HepG2 (cell line): ENCODE results near the gene VPS26A. TPM values are rescaled to one million over a fixed set of nuclear protein-coding genes. Genes with fewer than 3 reads are reported as not detected.

Source experiments
- ATAC-seq: fragments of 200-7000 bp; cut with Tn5 transposase; 3 replicates; pipeline ENCODE4 v1.9.1; 2020; ENCODE audit warnings: mild to moderate bottlenecking, moderate library complexity
- BruUV-seq: library from RNA; stranded (reverse); fragments of 400-500 nt; replicated peaks from 2 replicates; lab custom pipeline; 2021; lab: Mats Ljungman, UMichigan
- CTCF ChIA-PET: fragments of 300-600 bp; formaldehyde crosslinking; extraction: SDS; loops from one replicate; lab custom pipeline; 2021; ENCODE audit warnings: low total read pairs, inconsistent platforms, low intra/inter-chr PET ratio; lab: Yijun Ruan, JAX
- POLR2A ChIA-PET: fragments of 350-600 bp; sonication (Branson Sonifier 250); formaldehyde crosslinking; loops from one replicate; lab custom pipeline; 2020; ENCODE audit warnings: antibody characterized with exemption, inconsistent platforms; lab: Yijun Ruan, JAX
- DNase-seq: peaks from one replicate; pipeline ENCODE4 v3.0.0-alpha.2; 2015; ENCODE audit warnings: low spot score
- FAIRE-seq: peaks from 3 replicates; lab custom pipeline; 2011; peaks lifted over from hg19 to GRCh38; lab: Jason Lieb, UNC
- H2AFZ ChIP-seq: one replicate; pipeline ENCODE4 v1.6.1; 2011; ENCODE audit warnings: low read length, inconsistent platforms
- H3K27ac ChIP-seq: fragments of 300-600 bp; 3 replicates; pipeline ENCODE4 v1.8.0; 2011; ENCODE audit warnings: mixed run types, mild to moderate bottlenecking, mixed read lengths, low read length, inconsistent platforms; ENCODE audit not compliant: insufficient read depth; ENCODE audit errors: extremely low read length
- H3K27me3 ChIP-seq, 2 experiments: fragments of 200-600 bp in 1 of 2; 2 replicates in 1 of 2; 3 replicates in 1 of 2; pipeline versions ENCODE4 v1.6.0 to v1.8.0; 2011; ENCODE audit warnings: low read length in 2 of 2, mild to moderate bottlenecking in 2 of 2, moderate library complexity in 2 of 2, inconsistent platforms in 1 of 2; ENCODE audit not compliant: insufficient read depth in 2 of 2, control insufficient read depth in 1 of 2
- H3K36me3 ChIP-seq, 2 experiments: fragments of 200-600 bp in 1 of 2; replicated peaks in 1 of 2; 2 replicates in 1 of 2; 3 replicates in 1 of 2; pipeline versions ENCODE4 v1.5.1 to v1.8.0; 2011; ENCODE audit warnings: low read length in 2 of 2, inconsistent platforms in 1 of 2; ENCODE audit not compliant: insufficient read depth in 2 of 2, control insufficient read depth in 1 of 2
- H3K4me1 ChIP-seq: 2 replicates; pipeline ENCODE4 v1.5.1; 2012; ENCODE audit warnings: low read length, inconsistent platforms; ENCODE audit not compliant: insufficient read depth
- H3K4me2 ChIP-seq: 2 replicates; pipeline ENCODE4 v1.6.0; 2011; ENCODE audit warnings: low read depth, low read length, inconsistent platforms
- H3K4me3 ChIP-seq, 3 experiments: fragments of 200-600 bp in 1 of 3; sonication (generic), shearing (Covaris generic) in 1 of 3; replicated peaks in 1 of 3; 2 replicates each; pipeline ENCODE4 v1.5.1; 2011 to 2016; ENCODE audit warnings: low read length in 3 of 3, inconsistent platforms in 2 of 3, low read depth in 2 of 3, mild to moderate bottlenecking in 2 of 3, control low read depth in 1 of 3, mixed read lengths in 1 of 3; ENCODE audit not compliant: insufficient read depth in 1 of 3
- H3K79me2 ChIP-seq: one replicate; pipeline ENCODE4 v1.6.1; 2011; ENCODE audit warnings: low read length, inconsistent platforms; ENCODE audit not compliant: insufficient read depth
- H3K9ac ChIP-seq: 2 replicates; pipeline ENCODE4 v1.6.0; 2011; ENCODE audit warnings: mild to moderate bottlenecking, low read depth, low read length, inconsistent platforms; ENCODE audit not compliant: insufficient read depth
- H3K9me3 ChIP-seq: 2 replicates; pipeline ENCODE4 v1.5.1; 2012; ENCODE audit warnings: mild to moderate bottlenecking, low read length
- H4K20me1 ChIP-seq: 2 replicates; pipeline ENCODE4 v1.6.0; 2011; ENCODE audit warnings: inconsistent platforms, mild to moderate bottlenecking, low read length, moderate library complexity; ENCODE audit not compliant: insufficient read depth
- AFF4 ChIP-seq: sonication (generic); formaldehyde crosslinking; IDR thresholded peaks from 2 replicates; pipeline ENCODE4 v1.4.0; 2020; ENCODE audit warnings: missing genetic modification reagents
- CBX5 ChIP-seq: sonication (generic); formaldehyde crosslinking; IDR thresholded peaks from 2 replicates; pipeline ENCODE4 v1.4.0; 2020; ENCODE audit warnings: missing genetic modification reagents, borderline replicate concordance
- CENPT ChIP-seq: sonication (generic); formaldehyde crosslinking; IDR thresholded peaks from 2 replicates; pipeline ENCODE4 v1.8.0; 2022; ENCODE audit warnings: low read depth, mild to moderate bottlenecking, moderate library complexity, missing genetic modification reagents
- ELF4 ChIP-seq: sonication (generic); formaldehyde crosslinking; IDR thresholded peaks from 2 replicates; pipeline ENCODE4 v1.5.0; 2020; ENCODE audit warnings: missing genetic modification reagents, mild to moderate bottlenecking, moderate library complexity, borderline replicate concordance
- FOXK2 ChIP-seq: fragments of 450-650 bp; IDR thresholded peaks from 2 replicates; pipeline ENCODE4 v1.6.1; 2016
- FOXO4 ChIP-seq: sonication (generic); formaldehyde crosslinking; conservative IDR thresholded peaks from 2 replicates; pipeline ENCODE4 v1.8.1; 2023; ENCODE audit warnings: missing genetic modification reagents
- POGZ ChIP-seq: sonication (generic); formaldehyde crosslinking; IDR thresholded peaks from 2 replicates; pipeline ENCODE4 v1.4.0; 2020; ENCODE audit warnings: mild to moderate bottlenecking, missing genetic modification reagents
- POLR2A ChIP-seq, 2 experiments: IDR thresholded peaks; 2 replicates each; pipeline ENCODE4 v1.6.1; 2011; ENCODE audit warnings: low read depth in 2 of 2, low read length in 2 of 2, mild to moderate bottlenecking in 1 of 2, moderate library complexity in 1 of 2; ENCODE audit not compliant: insufficient read depth in 1 of 2
- RARA ChIP-seq: IDR thresholded peaks from 2 replicates; pipeline ENCODE4 v1.6.1; 2016; ENCODE audit warnings: missing genetic modification reagents, missing compliant biosample characterization
- SNAPC2 ChIP-seq: sonication (generic); formaldehyde crosslinking; IDR thresholded peaks from 2 replicates; pipeline ENCODE4 v1.8.1; 2022; ENCODE audit warnings: mild to moderate bottlenecking, missing genetic modification reagents
- ZBTB37 ChIP-seq: sonication (generic); formaldehyde crosslinking; IDR thresholded peaks from 2 replicates; pipeline ENCODE4 v1.4.0; 2020; ENCODE audit warnings: mild to moderate bottlenecking, missing genetic modification reagents
- ZMAT3 ChIP-seq: sonication (generic); formaldehyde crosslinking; conservative IDR thresholded peaks from 2 replicates; pipeline ENCODE4 v1.7.0; 2021; ENCODE audit warnings: missing genetic modification reagents
- ZNF496 ChIP-seq: sonication (generic); formaldehyde crosslinking; IDR thresholded peaks from 2 replicates; pipeline ENCODE4 v1.8.1; 2023; ENCODE audit warnings: mild to moderate bottlenecking, moderate library complexity, missing genetic modification reagents; ENCODE audit not compliant: insufficient replicate concordance
- ZNF788 ChIP-seq: sonication (generic); formaldehyde crosslinking; IDR thresholded peaks from 2 replicates; pipeline ENCODE4 v1.5.0; 2020; ENCODE audit warnings: mild to moderate bottlenecking, missing genetic modification reagents, borderline replicate concordance
- ZNF841 ChIP-seq: sonication (generic); formaldehyde crosslinking; IDR thresholded peaks from 2 replicates; pipeline ENCODE4 v1.8.1; 2023; ENCODE audit warnings: missing genetic modification reagents, borderline replicate concordance
- WGBS: methylation state at CpG from one replicate; pipeline ENCODE4 v1.1.6; 2017; ENCODE audit warnings: low lambda C conversion rate; 5-methylcytosine and 5-hydroxymethylcytosine counted together
- in situ Hi-C: cut with HindIII; loops from 2 replicates; pipeline ENCODE4 v1.10.0; 2017; ENCODE audit warnings: low pct_unique_long_range_greater_than_20kb; ENCODE audit not compliant: extremely low pct_ligation_motif_present
- intact Hi-C: fragments of 100-400 bp; cut with micrococcal nuclease; formaldehyde crosslinking; loops from one replicate; pipeline ENCODE4 v1.10.0; 2022; ENCODE audit not compliant: unreplicated experiment
- polyA plus RNA-seq, 8 experiments: library from polyadenylated mRNA; depleted of rRNA in 3 of 8; stranded (reverse) in 7 of 8; unstranded in 1 of 8; fragments of >200 nt; fragmentation: Illumina TruSeq in 4 of 8; extraction: Trizol in 4 of 8; gene quantifications; 2 replicates each; pipeline versions ENCODE4 v1.2.1 to v1.2.3, GENCODE V29; 2011 to 2016; ENCODE audit warnings: low read depth in 4 of 8, missing spikeins in 1 of 8, mixed read lengths in 1 of 8; ENCODE audit not compliant: insufficient read depth in 1 of 8
- total RNA-seq, 5 experiments: library from RNA; depleted of rRNA; stranded (reverse); fragments of >200 nt; fragmentation: Illumina TruSeq; extraction: Trizol; gene quantifications; 2 replicates each; pipeline ENCODE4 v1.2.3, GENCODE V29; 2016; ENCODE audit warnings: low read depth in 1 of 5

Gene VPS26A
- total and polyA plus RNA-seq, 2 of the 13 experiments (the other 11 are each of a cell fraction or from before 2014, with no cell fraction given), result 12.9 to 32.6 TPM

- DNase-seq, result no peak
- POLR2A ChIA-PET, result interaction anchor here (1.6 kb wide), 1 partner anchor 9 kb away, joined by 3 read pairs; the partner anchor contains the start of gene HKDC1
Measured at GRCh38 chr10:69211104-69211503, 87.1 kb downstream of the VPS26A start.

More at GRCh38 chr10:69211104-69211503, 87.1 kb downstream of the VPS26A start:
- in situ Hi-C loops (no loop called here), intact Hi-C loops (no loop called here)
- Histone ChIP-seq H3K9ac (no peak overlapping the region), H3K36me3 (peaks cover 4 to 22% of the 10 kb centered on the region in 2 experiments), H2AFZ (no peak overlapping the region), H3K79me2 (no peaks in the 10 kb centered on the region), H3K9me3 (no peaks in the 10 kb centered on the region), H3K27me3 (no peaks in the 10 kb centered on the region), H3K4me1 (peaks cover 39% of the 10 kb centered on the region), H3K4me2 (no peak overlapping the region), H3K4me3 (no peak overlapping the region), H3K27ac (no peak overlapping the region), H4K20me1 (no peaks in the 10 kb centered on the region)
- 45% methylated on average over 2 of the region's 2 CpGs for WGBS
- no peak for FAIRE-seq
- no TSS peak for BruUV-seq
- peak; percentile 15; the same call in 2 of the 3 replicates for ATAC-seq
- CTCF ChIA-PET, result no interaction called here
- no peak for TF ChIP-seq POLR2A (IDR thresholded peaks at IDR 0.05; ENCODE audit: insufficient read depth in 1 of 2, low read depth in 2 of 2, low read length in 2 of 2)
- TF ChIP-seq ELF4 (CRISPR knock-in tag), result no peak
- TF ChIP-seq FOXK2, result no peak
- no peak for TF ChIP-seq SNAPC2
- no peak for TF ChIP-seq ZNF788 (CRISPR knock-in tag)
- no peak for TF ChIP-seq ZBTB37
- TF ChIP-seq ZNF496 (CRISPR knock-in tag), result no peak
- TF ChIP-seq POGZ, result no peak
- no peak for TF ChIP-seq CENPT (CRISPR knock-in tag)
- no peak for TF ChIP-seq CBX5 (CRISPR knock-in tag)
- TF ChIP-seq RARA (CRISPR knock-in tag), result no peak
- TF ChIP-seq FOXO4, result no peak
- no peak for TF ChIP-seq ZMAT3 (CRISPR knock-in tag)
- TF ChIP-seq ZNF841, result no peak
- TF ChIP-seq AFF4 (CRISPR knock-in tag), result no peak
